KBM-7 (cell line): ENCODE data around the gene NINJ2.

ENCODE experiments used
- DNase-seq: peaks from one replicate; pipeline ENCODE4 v3.0.0-alpha.2; 2015
- in situ Hi-C: fragments of 300-500 bp; cut with MboI; formaldehyde crosslinking; loops from 2 replicates; pipeline ENCODE4 v1.14.3; 2020; ENCODE audit warnings: low sequenced_read_pairs, low pct_unique_long_range_greater_than_20kb, mixed read lengths

Gene NINJ2

DNA sequence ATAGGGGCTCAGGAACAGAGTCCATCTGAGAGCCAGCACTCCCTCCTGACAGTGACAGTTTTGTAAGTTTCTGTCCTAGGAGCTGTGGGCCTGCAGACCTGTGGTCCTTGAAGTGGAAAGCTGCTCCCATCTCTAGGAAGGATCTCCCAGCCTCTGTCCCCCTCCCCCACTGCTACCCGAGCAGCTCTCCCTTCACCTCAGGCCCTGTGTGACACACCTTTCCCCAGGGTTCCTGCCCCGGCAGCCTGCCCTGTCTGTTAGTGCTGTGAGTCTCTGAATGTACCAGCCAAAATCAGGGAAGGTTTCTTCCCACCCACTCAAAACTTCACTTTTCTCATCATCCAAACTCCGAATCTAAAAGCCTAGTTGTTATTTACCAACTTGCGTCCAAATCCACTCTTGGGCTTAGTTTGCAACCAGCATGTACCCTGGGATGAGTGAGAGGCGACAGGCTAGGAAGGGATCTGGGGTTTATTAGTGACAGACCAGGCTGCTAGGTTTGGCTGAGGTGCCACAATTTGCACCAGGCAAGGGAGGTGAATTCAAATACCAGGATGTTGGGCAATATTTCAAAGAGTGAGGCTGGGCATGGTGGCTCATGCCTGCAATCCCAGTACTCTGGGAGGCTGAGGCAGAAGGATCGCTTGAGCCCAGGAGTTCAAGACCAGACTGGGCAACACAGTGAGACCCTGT lies 39.9 kb downstream of the NINJ2 start:
- no peak for DNase-seq
- in situ Hi-C loops, result no loop called here

DNA sequence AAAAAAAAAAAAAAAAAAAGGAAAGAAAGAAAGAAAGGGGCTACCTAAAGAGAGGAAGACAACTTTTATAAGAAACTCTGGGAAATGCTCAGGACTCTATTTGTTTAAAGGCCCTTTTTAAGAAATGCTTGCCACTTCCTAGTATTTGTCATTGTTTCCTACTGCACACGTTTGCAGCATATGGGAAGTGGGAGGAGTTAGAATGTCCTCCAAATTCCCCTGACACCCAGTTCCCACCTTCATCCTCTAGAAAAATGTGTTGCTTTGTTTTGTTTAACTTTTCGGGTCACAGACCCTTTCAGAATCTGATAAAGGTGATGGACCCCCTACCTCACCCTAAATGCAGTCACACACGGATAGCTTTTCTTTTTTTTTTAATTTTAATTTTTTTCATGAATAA lies 40.8 kb downstream of the NINJ2 start:
- in situ Hi-C loops, result no loop called here
- peak; percentile 51 for DNase-seq

DNA sequence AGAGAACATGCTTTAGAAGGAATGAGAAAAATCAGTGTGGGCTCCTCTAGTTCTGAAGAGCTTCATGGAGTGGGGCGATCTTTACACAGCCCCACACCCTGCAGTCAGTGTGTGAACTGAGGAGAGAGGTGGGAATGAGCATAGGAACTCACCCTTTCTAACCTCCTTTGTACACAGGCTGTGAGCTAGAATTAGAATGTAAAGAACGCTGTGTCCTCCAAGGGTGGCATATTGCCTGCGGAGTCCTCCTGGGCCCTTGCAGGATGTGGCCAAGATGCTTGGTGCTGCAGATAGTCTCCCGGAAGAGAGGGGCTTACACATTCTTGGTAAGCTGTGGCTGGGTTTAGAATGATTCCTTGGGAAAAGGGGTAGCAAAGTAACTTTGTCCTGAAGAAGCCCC lies 43.9 kb downstream of the NINJ2 start:
- in situ Hi-C loops, result no loop called here
- DNase-seq, result no peak

DNA sequence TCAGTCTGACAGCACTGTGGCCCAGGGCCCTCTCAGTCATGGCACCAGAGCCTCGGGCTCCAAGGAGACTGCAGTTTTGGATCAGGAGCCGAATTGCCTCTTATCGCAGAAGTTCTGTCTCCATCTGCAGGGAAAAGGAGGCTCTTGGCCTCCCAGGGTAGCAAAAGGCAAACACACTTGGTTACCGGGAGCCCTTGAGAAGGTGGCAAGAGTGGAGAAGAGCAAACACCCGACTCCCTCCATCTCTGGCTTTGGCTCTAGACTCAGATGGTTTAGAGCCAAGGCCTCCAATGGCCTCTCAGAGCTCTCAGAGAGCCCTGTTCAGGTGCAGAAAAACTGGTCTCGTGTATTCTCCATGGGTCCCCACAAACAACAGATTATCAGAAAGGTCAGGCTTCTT lies 44.6 kb downstream of the NINJ2 start:
- no peak for DNase-seq
- in situ Hi-C loops, result no loop called here

DNA sequence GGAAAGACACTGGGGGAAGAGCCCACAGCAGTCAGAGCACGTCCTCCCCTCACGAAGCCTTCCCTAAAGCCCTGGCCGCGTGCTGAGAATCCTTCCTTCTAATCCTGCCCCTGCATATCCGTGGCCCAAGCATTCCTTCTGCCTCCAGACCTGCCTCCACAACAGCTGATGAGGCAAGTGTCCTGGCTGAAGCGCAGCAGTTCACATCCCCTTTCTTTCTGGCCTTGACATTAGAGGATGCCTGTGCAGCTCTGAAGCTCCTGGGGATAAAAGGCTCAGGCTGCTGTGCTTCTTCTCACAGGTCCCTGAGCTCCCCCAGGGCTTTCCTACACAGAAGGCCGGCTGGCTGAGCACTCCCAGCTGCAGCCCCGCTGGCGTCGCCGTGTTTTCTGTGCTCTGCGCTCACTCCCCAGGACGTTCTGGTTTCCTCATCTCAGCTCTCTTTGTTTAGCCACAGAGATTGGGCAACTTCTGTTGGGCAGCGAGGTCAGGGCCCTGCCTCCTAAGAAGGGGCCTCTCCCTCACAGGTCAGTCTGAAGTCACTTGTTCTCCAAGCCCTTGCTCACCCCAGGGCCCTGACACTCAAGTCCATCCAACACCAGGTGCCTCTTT lies 45.8 kb downstream of the NINJ2 start:
- in situ Hi-C loops, result no loop called here
- peak; percentile 41 for DNase-seq

DNA sequence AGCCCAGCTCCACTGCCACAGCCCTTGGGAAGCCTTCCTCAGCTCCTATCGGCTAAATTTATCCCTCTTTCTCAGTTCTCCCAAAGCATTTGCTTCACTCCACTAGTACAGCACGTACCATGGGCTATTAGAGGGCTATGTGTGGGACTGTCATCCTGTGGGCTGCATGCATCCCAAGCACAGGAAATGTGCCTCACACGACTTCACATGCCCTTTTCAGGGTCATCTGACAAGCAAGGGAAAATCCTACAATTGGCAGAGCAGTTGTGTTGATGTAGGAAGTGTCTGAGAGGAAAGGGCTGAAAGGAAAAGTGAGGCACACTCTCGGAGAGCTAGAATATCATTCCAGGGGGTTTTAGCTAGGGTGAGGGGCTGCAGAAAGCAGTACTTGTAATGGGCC lies 47.6 kb downstream of the NINJ2 start:
- DNase-seq, result no peak
- in situ Hi-C loops, result no loop called here

DNA sequence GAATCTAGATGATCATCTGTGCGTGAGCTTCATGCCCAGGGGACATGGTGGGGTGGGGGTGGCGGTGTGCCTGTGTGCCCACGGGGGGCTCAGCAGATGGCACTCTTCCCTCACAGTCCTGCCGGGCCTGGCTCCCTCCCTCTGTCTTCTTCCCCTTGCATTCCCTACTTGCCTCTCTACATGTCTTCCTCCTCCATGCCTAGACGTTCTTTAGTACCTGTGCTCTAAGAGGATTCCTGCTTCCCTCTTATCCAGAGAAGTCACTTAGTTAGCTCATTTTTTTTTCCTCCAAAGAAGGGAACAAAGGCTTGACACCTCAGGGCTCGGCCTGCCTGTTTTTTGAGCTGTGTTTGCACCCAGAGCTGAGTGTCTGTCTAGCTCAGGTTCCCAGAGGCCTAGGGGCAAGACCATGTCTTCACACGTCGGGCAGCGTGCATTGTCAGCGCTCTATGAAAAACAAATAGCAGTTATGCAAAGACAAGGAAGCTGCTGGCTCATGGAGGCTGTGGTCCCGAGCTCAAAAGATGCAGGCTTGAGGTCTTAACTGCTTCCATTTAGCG lies 48.8 kb downstream of the NINJ2 start:
- DNase-seq, result peak; percentile 82
- in situ Hi-C loops, result no loop called here

DNA sequence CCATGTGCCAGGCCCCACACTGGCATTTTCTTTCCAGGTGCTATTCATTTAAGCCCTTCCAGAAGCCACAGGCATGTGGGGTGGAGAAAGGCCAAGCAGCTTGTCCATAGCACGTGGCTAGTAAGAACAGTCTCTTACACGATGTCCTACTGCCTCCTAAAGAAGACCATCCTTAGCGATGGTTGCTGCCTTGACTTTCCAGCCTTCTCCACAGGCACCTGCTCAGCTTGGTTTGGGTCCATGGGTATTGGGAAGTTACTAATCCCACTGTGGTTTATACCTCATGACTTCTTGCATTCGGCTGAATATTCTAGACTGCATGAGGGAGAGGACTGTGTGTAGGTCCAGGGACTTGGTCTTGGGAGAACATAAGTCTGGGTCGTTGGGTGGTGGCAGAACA lies 49.2 kb downstream of the NINJ2 start:
- DNase-seq, result no peak
- in situ Hi-C loops, result no loop called here

DNA sequence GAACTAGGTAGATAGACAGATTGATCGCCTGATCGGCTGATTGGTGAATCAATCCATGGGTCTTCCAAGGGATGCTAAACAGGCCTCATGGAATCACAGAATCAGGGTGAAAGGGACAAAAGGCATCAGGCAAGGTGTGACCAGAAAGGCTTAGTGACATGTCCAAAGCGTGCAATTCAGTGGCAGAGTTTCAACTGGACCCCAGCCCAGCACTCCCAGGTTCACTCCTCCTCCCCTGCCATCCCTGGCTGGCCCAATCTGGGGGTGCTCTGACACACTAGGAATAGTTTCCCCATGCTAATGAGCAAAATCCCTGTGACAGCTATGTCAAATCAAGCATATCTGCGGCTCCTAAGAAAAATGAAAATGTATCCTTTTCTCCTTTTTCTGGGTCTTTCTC lies 50.4 kb downstream of the NINJ2 start:
- no peak for DNase-seq
- in situ Hi-C loops, result no loop called here

DNA sequence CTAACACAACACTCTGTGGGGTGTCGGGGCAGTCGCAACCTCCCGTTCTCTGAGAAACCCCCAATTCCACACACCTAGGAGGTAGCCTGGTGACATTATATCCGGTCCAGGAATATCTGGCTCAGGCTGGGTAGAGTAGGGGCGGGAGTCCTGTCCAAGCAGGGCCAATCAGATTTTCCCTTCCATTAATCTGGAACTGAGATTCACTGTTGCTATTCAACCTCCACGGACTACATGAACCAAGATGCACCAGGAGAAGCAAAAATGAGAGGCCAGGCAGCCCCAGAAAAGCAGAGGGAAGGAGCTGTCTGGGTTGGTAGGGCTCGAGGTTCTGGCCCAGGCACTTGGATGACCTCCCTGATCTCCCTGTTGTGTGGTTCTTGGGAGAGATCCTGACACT lies 51.0 kb downstream of the NINJ2 start:
- DNase-seq, result no peak
- in situ Hi-C loops, result no loop called here

DNA sequence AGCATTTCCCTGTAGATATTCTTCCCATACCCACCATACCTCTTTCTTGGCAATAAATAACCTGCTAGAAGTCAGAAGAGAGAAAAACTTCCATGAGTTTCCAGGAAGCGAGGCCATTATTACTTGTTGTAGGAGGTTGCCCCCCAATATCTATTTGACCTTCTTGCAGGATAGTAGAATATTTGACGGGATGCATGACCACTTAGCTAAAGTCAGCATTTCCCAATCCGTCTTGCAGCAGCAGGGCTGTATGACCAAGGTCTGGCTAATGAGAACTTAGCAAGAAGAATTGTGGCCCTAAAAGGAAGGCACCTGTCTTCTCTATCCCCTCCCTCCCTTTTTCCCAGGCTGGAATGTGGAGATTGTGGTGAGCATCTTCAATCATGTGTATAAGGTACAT lies 51.5 kb downstream of the NINJ2 start:
- in situ Hi-C loops, result no loop called here

DNA sequence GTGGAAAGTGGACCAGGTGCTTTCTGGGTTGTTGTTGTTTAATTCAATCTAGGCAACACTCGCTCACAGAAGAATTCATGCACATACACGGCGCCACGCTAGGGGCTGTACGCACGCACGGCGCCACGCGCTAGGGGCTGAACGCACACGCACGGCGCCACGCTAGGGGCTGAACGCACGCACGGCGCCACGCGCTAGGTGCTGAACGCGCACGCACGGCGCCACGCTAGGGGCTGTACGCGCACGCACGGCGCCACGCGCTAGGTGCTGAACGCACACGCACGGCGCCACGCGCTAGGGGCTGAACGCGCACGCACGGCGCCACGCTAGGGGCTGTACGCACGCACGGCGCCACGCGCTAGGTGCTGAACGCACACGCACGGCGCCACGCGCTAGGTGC lies 54.3 kb downstream of the NINJ2 start:
- in situ Hi-C loops, result no loop called here

More for the DNA sequence above, 51.5 kb downstream of the NINJ2 start:
- no peak for DNase-seq

DNA sequence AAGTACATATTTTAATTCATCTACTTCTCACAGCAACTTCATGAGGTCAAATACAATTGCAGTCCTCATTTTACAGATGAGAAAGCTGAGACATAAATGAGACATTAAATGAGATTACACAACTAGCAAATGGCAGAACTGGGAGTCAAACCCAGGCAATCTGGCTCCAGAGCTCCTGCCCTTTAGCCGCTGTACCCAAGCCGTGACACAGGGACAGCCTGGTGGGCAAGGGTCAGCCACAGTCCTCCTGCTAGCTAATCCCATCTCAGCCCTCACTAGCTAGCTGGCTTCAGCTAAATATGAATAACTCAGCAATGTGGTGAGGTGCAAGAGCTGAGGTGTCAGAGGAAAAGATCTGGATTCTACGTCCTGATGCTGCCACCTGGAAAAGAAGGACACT lies 54.8 kb downstream of the NINJ2 start:
- in situ Hi-C loops, result no loop called here
- no peak for DNase-seq

More for the DNA sequence above, 54.3 kb downstream of the NINJ2 start:
- no peak for DNase-seq

DNA sequence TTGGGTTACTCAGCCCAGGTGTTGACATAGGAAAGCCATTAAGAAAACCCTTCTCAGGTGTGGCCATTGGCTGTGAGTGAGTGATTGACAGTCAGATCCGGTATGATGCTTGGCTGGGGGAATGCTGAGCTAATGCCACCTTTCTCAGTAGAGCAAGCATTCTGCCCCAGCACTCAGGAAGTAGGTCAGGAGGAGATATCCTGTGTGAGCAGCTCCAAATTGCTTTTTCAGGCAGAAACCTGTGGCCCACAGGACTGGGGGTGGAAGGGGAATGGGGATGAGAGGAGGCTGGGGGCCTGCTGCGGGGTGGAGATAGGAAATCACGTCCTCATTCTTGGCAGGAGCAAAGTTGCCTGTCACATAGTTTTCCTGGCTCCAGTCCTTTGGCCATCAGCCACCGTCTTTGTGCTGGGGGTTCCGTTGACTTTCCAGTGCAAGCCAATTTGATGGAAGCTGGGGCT lies 55.7 kb downstream of the NINJ2 start:
- in situ Hi-C loops, result no loop called here
- DNase-seq, result no peak

DNA sequence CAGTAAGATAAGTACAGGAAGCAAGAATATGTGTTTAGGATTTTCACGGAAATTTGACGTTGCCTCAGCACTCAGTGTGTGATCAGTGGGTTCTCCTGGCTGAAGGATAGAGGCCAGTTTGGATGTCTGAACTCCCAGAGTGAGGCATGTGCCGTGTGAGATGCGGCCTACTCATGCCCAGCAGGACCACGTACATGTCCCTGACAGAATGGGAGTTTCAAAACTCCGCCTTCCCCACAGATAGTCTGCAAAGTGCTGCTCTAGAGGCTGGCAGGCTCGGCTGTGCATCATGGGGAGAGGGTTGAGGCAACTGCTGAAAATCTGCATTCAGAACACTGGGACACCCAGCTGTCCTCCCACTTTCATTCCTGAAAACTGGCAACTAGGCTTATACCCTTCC lies 58.3 kb downstream of the NINJ2 start:
- in situ Hi-C loops, result no loop called here
- DNase-seq, result no peak

DNA sequence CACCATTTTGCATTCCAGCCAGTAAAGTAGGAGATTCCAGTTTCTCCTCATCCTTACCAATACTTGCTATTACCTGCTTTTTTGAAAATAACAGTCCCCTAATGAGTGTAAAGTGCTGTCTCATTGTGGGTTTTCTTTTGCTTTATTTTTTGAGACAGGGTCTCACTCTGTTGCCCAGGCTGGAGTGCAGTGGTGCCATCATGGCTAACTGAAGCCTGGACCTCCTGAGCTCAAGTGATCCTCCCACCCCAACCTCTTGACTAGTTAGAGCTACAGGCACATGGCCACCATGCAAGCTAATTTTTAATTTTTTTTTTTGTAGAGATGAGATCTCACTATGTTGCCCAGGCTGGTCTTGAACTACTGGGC lies 60.6 kb downstream of the NINJ2 start:
- DNase-seq, result no peak
- in situ Hi-C loops, result no loop called here

DNA sequence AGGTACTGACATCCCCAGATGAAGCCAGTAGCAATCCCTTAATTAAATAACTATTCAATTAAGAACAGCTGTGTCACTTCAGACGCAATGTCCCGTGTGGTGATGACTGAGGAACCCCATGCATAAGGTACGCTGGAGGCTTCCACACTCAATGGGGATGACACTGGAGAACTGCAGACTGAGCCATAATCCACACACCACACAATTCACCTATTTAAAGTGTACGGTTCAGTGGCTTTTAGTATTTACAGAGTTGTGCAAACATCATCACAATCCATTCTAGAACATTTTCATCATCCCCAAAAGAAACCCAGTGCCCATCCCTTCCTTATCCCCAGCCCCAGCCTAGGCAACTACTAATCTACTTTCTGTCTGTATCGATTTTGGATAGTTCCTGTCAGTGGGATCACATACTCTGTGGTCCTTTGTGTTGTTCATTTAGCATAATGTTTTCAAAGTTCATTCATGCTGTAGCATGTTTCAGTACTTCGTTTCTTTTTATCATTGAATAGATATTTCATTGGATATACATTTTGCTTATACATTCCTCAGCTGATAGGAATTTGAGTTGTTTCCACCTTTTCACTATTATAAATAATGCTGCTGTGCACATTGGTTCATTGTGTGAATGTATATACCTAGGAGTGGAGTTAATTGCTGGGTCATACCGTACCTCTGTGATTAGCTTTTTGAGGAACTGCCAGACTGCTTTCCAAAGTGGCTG lies 61.1 kb downstream of the NINJ2 start:
- DNase-seq, result no peak
- in situ Hi-C loops, result no loop called here

DNA sequence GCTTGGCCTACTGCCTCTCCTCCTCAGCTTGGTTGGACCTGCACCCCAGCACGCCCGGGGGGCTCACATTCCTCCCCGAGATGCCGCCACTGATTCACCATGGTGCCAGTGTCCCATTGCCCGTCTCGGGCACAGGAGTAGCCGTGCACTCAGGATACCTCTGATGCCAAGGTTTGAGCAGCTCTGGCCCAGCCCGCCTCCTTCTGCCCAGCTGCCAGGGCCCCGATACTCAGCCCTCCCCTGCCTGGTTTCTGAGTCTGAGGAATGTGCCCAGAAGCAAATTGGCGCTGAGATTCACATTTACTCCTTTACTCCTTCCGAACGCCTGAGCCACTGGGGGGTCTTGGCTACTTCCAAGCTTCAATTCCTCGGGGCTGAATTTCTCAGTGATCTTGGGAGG lies 63.5 kb downstream of the NINJ2 start:
- in situ Hi-C loops, result no loop called here
- DNase-seq, result no peak

DNA sequence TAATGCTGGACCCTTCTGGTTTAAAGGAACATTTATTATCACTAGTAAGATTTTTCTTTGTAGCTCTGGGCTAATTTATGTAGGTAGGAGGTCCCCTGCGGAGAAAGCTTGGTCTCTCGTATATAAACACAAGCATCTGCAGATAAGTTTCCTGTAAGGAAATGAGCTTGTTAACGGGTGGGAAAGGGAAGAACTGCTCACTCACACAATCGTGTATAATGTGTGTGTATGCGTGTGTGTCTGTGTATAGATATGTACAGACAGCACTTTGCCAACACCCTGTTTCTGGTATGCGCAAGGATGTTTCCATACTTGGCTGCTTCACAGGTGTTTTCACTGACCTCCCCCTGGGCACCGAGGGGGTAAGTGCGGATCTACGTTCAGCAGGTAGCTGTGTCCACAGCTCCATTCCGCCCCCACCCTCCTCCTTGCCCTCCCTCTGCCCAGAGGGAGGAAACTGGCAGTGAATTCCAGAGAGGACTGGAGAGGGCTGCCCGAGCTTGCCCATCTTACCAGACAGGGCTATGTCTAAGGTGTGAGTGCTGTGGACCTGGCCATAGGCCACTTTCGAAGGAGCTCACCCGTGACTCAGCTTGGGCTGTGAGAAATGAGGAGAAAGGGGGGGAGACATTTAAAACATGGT lies 65.2 kb downstream of the NINJ2 start:
- peak; percentile 48 for DNase-seq
- in situ Hi-C loops, result no loop called here
